ENCODE measurements around the gene USP6.
"Not testable (repeated sequence)": the region's sequence is repeated elsewhere in the genome, so short reads cannot be mapped to it uniquely, and the experiment has no call there.

USP6 gene

DNA sequence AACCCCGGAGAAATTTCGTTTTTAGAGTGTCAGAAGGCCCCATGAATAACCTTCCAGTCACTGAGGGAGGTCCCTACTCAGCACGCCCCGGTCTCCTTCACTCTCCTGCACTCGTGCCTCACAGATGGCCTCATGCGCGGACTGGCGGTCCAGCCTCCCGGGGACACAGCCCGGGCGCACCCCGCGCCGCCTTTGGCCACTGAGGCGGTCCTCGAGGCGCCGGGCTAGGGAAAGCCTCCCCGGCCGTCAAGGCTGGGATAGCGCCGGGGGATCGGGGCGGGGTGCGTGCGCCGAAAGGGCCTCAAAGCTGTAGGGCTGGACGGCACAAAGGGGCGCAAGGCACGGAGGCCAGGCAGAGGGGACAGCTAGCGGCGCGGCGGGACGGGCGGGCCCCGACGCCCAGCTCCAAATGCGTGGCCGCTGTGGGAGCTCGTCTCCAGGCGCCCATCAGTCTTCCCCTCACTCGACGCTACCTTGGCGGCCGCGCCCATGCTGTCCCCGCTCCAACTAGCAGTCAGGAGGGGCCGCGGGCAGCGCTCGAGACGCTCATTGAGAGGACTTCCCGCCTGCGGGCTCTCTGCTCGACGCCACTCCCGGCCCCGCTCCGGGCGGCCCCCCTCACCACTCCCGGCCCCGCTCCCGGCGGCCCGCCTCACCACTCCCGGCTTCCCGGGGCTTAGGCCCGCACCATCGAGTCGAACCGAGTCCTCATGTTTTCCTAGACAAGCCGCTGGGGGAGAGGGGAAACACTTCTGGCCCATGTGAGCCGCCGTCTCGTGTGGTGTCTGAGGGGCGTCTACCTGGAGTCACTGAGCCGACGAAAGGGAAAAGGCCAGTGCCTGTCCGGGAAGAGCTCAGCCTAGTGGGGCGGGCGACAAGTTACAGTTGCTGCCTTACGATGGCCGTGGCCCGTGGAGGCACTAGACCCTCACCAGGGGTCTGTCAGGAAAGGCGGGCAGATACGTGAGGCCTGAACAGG, at the start of gene USP6:
TSS of gene USP6 (plus strand) at position 360 of the 979 bp plus-strand sequence. CDS start 14,336 bp downstream, outside the sequence.
- no peak for DNase-seq (ENCODE audit: low read depth in 1 of 2, low spot score in 1 of 2)

DNA sequence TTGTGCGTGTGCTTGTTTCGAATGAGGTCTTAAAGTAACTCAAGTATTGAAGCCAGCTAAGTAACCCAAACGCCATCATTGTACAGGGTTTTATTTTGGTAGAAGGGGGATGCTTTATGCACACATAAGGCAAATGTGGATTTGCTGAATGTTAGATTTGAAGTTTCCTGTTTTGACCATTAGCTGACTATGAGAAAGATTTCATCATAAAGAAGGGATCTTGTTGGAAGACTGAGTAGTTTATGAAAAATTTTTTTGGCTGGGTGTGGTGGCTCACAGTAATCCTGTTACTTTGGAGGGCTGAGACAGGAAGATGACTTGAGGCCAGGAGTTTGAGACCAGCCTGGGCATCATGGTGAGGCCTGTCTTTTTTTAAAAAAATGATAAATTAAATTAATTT, 47.6 kb upstream of the USP6 start:
- no peak for DNase-seq (ENCODE audit: low read depth in 1 of 2, low spot score in 1 of 2)

DNA sequence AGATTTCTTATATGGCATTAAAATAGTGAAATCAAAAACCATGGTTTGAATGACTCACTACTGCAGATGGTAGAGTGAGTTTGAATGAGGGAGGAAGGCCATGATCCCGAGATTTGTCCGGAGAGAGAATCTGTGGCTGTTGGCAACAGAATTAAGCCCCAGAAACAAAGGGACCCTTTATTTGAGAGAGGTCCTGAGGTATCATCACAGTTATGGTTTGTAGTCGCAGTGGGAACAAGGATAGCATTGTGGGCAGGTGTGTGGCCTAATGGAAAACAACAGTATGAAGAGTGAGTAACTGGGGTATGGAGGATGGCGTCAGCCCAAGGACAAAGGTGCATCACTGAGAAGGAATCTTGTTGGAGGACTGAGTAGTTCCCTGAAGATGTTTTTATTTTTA, 46.1 kb upstream of the USP6 start:
- DNase-seq (ENCODE audit: low read depth in 1 of 2, low spot score in 1 of 2) = no peak

DNA sequence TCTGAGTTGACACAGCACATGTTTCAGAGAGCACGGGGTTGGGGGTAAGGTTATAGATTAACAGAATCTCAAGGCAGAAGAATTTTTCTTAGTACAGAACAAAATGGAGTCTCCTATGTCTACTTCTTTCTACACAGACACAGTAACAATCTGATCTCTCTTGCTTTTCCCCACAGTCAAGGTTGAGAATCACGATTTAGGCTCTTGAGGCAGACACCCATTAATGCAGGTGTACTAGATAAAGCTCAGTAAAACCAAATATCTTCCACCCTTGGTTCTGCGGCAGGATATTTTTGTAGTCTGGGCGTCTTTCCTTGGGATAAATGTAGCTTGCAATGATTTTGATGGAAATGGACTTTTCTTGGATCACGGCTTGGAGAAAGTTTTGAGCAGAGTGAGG, 40.4 kb upstream of the USP6 start:
- not testable (repeated sequence) for DNase-seq (ENCODE audit: low read depth in 1 of 2, low spot score in 1 of 2)

DNA sequence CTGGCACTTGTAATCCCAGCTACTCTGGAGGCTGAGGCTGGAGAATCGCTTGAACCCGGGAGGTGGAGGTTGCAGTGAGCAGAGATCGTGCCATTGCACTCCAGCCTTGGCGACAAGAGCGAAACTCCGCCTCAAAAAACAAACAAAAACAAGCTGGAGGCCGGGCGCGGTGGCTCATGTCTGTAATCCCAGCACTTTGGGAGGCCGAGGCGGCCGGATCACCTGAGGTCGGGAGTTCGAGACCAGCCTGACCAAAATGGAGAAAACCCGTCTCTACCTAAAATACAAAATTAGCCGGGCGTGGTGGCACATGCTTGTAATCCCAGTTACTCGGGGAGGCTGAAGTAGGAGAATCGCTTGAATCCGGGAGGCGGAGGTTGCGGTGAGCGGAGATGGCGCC, 38.6 kb upstream of the USP6 start:
- not testable (repeated sequence) for DNase-seq (ENCODE audit: low read depth in 1 of 2, low spot score in 1 of 2)

DNA sequence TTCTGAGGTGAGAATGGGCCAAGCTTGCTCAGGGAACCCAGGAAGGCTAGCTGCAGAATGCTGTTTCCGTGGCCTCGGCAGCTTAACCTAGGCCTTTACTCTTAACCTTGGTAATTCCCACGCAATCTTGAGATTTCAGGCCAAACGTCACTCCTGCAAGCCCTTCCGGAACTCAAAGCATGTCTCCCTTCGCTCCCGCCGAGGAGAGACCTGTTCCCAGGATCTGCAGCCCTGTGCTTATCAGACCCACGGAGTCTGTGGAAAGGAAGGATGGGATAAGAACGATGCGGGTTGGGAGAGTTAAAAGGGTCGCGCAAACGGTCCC, 38.1 kb upstream of the USP6 start:
- DNase-seq (ENCODE audit: low read depth in 1 of 2, low spot score in 1 of 2) = no peak

DNA sequence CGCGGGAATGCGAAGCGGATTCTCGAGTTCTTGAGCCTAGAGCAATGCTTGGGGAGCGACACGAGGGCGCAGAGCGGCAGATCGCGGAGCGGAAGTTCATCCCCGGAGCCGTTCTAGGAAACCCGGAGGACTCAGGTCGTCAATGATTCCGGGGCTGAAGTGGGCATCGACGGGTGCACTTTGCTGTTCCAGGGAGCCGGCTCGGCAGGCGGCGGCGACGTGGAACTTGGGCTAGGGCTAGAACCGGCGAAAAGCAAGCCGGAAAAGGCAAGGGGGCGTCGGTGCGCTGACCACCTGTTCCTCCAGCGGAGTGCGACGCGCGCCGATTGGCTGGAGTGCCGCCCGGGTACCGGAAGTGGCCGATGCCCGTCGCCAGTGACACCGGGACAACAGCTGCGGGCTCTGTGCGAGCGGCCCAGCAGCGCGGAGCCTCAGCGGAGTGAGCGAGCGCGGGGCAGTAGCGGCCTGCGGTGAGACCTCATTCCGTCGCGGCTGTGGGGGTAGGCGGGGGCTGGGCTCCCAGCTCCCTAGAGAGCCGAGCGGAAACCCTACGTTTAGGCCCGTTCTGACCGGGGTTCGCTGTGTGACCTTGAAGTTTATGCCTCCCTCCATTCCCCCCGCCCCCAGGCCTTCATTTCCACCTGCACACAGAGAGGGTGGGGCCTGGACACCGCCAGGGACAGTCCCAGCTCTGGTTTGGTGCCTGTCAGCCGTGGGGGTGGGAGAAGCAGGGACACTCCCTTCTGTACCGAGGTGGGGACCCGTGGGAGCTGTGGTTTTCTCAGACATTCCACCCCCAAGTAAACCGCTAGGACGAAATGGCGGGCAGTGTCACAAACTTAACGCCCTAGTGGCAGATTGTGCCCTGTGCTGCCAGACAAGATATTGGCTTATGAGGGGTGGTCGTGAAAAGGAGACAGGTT, 37.5 kb upstream of the USP6 start, which contains the start of gene ZFP3:
TSS of gene ZFP3 (plus strand) at position 362 of the 923 bp plus-strand sequence. CDS start 13,038 bp downstream, outside the sequence.
- peak; percentile 59 to 64 for DNase-seq (ENCODE audit: low read depth in 1 of 2, low spot score in 1 of 2)

DNA sequence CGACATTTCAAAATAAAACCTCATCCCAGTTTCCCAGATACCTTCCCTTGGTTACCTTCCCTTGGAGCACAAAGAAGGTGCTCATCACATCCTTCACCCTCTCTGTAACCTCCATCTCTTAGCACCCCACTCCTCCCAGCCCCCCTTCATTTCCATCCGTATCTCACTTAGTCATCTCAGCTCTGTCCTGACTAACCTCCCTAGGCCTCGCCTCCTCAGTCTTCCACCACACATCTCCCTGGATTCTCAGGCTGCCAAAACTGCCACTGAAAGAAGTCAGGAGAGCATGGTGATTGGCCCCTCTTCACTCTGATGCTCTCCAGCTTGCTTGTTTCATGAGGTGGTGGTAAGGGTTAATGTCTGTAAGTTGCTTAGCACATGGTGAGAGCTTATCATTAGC, 35.2 kb upstream of the USP6 start:
- no peak for DNase-seq (ENCODE audit: low read depth in 1 of 2, low spot score in 1 of 2)

DNA sequence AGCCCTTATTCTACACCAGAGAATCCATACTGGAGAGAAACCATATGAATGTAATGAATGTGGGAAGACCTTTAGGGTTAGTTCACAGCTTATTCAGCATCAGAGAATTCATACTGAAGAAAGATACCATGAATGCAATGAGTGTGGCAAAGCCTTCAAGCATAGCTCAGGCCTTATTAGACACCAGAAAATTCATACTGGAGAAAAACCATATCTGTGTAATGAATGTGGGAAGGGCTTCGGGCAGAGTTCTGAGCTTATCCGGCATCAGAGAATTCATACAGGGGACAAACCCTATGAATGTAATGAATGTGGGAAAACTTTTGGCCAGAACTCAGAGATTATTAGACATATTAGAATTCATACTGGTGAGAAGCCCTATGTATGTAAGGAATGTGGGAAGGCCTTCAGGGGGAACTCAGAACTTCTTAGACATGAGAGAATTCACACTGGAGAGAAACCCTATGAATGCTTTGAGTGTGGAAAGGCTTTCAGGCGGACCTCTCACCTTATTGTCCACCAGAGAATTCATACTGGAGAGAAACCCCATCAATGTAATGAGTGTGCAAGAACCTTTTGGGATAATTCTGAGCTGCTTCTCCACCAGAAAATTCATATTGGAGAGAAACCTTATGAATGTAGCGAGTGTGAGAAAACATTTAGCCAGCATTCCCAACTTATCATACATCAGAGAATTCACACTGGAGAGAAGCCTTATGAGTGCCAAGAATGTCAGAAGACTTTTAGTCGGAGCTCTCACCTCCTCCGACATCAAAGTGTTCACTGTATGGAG, 23.4 kb upstream of the USP6 start:
- no peak for DNase-seq (ENCODE audit: low read depth in 1 of 2, low spot score in 1 of 2)

DNA sequence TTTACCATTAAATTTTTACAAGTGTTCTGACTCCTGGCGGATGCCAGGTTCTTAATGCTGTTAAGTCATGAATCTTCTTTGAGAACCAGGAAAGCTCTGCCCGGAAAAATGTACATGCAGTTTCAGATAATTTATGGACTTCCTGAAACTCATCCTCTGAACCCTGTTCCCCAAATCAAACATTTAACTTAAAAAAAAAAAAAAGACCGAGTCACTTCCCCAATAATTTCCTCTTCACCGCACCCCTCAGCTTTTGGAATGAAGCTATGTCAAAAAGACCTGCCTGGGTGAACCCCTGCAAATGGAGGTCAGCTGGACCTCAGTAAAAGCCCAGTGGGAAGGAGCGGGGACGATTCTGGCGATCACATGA, 19.1 kb upstream of the USP6 start:
- DNase-seq (ENCODE audit: low read depth in 1 of 2, low spot score in 1 of 2) = no peak

DNA sequence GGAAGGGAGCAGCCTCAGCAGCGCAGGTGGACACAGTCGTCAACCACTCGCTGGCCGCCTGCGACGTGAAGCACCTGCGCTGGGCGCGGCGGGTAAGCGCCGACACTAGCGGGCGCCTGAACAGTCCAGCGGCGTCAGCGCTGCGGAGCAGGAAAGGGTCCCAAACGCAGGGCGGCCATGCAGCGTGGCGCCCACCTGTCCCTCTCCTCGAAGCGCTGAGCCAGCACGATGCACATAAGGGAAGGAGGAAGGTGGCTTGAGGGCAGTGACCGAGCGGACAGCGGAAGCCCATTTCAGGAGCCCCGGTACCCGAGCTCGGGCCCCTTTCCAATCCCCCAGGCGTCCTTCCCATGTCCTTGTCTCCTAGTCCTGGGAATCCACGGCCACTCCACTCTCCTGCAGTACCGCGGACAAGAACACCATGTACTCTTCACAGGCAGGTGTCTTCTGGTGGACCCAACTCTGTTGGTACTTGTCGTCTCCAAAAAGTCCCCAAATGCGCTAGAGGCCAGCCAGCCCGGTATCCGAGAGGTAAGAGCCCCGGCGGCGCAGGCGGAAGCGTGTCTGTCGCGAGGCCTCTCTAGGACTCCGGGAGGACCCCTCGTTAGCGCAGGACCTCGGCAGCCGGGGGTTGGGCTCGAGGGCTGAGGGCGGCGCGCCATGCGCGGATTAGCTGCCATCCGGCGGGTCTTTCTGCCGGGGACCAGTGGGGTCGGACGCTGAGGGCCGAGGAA, 18.6 kb upstream of the USP6 start:
- peak in 1 of 2 donors; percentile 16 for DNase-seq (ENCODE audit: low read depth in 1 of 2, low spot score in 1 of 2)

DNA sequence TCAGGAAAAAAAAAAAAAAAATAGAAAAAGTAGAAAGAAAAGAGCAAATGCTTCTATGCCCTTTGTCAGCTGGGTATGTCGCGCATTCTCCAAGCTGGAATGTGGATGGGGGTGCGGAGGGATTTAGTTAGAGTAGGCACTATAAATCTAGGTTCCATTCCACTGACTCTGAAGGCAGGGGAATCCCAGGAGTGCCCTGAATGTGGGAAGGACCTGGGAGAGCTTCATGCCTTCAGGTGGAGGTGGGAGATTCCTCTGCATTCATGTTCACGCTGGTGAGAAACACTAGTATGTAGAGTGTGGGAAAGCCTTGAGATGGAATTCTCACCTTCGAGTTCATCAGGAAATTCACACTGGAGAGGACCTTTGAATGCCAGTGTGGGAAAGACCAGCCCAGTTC, 16.6 kb upstream of the USP6 start:
- no peak for DNase-seq (ENCODE audit: low read depth in 1 of 2, low spot score in 1 of 2)

DNA sequence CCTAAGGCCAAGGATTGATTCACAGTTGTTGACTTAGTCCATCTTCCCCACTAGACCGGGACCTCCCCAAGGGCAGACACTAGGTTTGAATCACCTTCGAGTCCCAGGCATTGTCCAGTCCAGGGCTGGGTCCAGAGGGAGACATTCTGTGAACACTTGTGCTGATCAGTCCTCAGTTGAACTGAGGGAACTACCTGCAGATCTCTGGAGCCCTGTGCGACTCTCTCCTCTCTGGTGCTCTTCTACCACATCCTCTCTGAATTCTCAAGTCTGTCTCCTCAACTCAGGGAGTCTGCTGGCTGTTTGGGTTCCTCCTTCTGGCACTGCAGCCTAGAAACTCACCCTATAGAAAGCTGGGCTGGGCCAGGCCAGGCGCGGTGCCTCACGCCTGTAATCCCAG, 15.0 kb upstream of the USP6 start:
- DNase-seq (ENCODE audit: low read depth in 1 of 2, low spot score in 1 of 2) = no peak

DNA sequence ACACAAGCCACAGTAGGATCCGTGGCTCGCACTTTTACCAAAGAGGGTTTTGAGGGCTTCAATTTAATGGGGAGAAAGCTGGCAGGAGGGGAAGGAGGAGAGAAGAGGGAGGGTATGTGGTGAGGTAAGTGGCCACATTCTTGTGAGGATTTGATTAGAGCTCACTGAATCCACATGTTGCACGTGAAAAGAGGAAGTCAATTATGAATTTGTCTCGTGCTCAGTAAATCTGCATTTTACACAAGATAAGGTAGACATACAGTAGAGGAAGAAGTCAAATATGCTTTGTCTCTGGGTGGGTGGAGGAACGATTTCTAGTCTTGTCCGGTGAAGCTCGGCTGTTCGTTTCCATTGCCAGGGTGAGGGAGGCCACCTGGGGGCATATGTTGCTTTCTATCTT, 5.0 kb upstream of the USP6 start:
- DNase-seq (ENCODE audit: low read depth in 1 of 2, low spot score in 1 of 2) = no peak

DNA sequence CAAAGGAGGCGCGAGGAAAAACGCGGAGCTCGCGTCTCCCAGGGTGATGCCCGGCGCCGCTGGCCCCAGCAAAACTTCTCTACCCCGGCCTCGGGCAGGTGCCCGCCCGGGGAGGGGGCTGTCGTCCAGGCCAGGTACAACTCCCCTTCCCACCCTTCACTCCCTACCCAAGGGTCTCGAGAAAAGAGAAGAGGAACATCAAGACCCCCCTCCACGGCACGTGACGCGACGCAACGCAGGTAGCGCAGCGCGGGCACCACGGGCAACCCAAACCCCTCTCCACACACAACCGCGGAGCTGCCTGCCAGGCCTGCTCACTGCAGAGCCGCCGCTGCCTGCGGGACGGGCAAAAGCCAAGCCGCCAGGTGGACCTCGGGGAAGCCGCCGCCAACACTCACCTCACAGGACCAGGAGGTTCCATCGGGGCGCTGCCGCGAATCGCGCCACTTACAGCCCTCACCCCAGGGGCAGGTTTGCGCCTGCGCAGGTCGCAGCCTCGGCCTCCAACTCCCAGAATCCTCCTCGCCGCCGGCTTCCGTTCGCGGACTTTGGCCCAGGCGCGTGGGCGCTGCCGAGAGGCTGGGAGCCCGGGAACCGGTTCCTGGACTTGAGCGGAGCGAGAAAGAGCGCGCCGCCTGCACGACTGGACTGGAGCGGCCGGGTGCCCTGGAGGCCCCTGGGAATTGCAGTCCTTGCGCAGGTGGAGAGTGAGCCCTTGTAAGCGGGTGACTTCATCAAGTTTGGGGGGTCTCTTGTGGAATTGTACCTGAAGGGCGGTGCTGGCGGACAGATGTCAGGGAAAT, 4.2 kb upstream of the USP6 start, which contains the start of gene ZNF232:
TSS of gene ZNF232 (minus strand) at position 477 of the 803 bp plus-strand sequence. CDS start at position 421, 56 bp downstream.
- peak; percentile 82 to 86 for DNase-seq (ENCODE audit: low read depth in 1 of 2, low spot score in 1 of 2)

DNA sequence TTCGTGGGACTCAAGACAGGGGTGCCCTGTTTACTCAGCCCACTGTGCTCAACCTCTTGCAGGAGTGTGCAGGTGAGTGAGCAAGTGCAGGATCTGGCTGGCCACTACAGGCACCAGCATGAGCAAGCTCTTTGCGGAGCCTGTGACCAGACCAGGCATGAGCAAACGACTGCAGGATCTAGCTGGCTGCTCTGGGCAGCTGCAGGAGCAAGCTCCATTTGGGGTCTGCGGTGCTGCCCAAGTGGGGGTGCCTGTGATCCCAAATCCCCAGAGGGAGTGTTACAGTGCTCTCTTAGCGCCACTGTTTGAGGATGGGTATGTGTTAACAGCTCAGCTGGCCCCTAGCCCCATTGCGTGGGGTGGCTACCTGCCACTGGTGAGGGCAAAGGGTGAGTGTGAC, 2.4 kb downstream of the USP6 start:
- DNase-seq (ENCODE audit: low read depth in 1 of 2, low spot score in 1 of 2) = no peak

DNA sequence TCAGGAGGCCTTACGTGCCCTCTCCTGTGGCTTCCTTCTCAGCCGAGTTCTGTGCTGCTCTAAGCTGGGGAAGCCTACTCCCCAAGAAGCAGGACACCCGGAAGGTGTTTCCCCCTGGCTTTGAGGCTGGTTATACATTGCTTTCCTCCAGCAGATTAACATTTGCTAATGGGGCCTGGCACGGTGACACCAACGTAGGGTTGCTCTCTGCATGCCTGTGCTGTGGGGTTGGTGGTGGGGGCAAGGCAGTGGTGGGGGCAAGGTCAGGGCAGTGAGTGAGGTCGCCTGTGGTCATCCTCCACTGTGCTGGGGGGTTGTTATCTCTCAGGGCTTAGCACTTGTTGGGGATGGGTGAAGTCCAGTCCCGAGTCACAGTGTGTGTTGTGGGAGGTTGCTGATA, 4.2 kb downstream of the USP6 start:
- DNase-seq (ENCODE audit: low read depth in 1 of 2, low spot score in 1 of 2) = no peak

DNA sequence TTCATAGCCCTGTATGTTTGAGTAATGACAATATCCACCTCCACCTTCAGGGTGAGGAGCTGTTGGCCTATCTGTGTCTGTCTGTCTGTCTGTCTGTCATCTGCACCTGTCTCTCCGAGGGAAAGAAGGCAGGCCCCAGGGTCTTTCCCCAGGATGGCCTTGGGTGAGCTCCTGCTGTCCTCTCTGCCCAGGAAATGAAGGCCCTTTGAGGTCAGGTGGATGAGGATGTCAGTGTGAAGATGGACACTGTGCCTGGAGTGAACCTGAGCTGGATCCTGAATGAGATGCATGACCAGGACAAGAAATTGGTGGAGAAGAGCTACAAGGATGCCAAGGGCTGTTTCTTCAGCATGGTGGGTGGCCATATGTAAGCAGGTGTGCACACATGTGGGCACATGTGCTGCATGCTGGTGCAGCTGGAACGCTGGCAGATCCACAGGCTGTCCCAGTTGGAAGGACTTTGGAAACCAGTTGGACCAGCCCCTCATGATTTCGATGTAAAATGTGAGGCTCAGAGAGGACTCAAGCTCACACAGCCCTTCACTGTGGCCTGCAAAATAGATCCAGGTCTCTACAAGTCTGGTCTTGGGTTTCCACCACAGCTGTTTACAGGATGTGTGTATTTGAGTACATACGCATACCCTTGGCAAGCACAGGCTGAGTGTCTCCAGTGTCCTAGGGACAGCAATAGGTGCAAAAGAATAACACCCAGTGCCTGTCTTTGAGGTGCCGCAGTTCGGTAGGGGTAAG, 4.8 kb downstream of the USP6 start:
- DNase-seq (ENCODE audit: low read depth in 1 of 2, low spot score in 1 of 2) = not testable (repeated sequence)
